H1 (cell line): ENCODE measurements around the gene PGBD5. TPM values are rescaled to one million over a fixed set of nuclear protein-coding genes. Genes with fewer than 3 reads are reported as not detected.

Source experiments
- CTCF ChIA-PET: fragments of 300-600 bp; sonication (Branson Sonifier 250); formaldehyde crosslinking; loops from one replicate; lab custom pipeline; 2021; ENCODE audit not compliant: partially characterized antibody; lab: Charles Lee
- POLR2A ChIA-PET: fragments of 300-600 bp; sonication (Branson Sonifier 250); formaldehyde crosslinking; loops from one replicate; lab custom pipeline; 2021; ENCODE audit warnings: inconsistent platforms; ENCODE audit not compliant: partially characterized antibody; lab: Charles Lee
- DNase-seq, 2 experiments: peaks; one replicate each; pipeline versions ENCODE4 v3.0.0 to v3.0.0-alpha.2; 2010 to 2022; ENCODE audit warnings: low spot score in 2 of 2, low read depth in 1 of 2, mixed read lengths in 1 of 2
- FAIRE-seq: peaks from 2 replicates; lab custom pipeline; 2011; peaks lifted over from hg19 to GRCh38; lab: Jason Lieb, UNC
- H2AFZ ChIP-seq: 2 replicates; pipeline ENCODE4 v1.8.1; 2012; ENCODE audit warnings: low read length, inconsistent platforms
- H2AK5ac ChIP-seq: 2 replicates; pipeline ENCODE4 v1.6.1; 2013; ENCODE audit warnings: low read depth, low read length
- H2BK120ac ChIP-seq: replicated peaks from 2 replicates; pipeline ENCODE3; 2013; ENCODE audit warnings: low read depth, low read length, inconsistent platforms
- H2BK12ac ChIP-seq: 2 replicates; pipeline ENCODE4 v1.6.1; 2013; ENCODE audit warnings: low read depth, low read length
- H2BK15ac ChIP-seq: 2 replicates; pipeline ENCODE4 v1.6.1; 2013; ENCODE audit warnings: low read length
- H2BK20ac ChIP-seq: 2 replicates; pipeline ENCODE4 v1.6.1; 2013; ENCODE audit warnings: low read length
- H2BK5ac ChIP-seq: 2 replicates; pipeline ENCODE4 v1.6.1; 2013; ENCODE audit warnings: low read depth, low read length
- H3K14ac ChIP-seq: 2 replicates; pipeline ENCODE4 v1.6.1; 2013; ENCODE audit warnings: inconsistent platforms; ENCODE audit not compliant: insufficient read length
- H3K18ac ChIP-seq: 2 replicates; pipeline ENCODE4 v1.6.1; 2013; ENCODE audit warnings: low read length; ENCODE audit errors: extremely low read depth
- H3K23ac ChIP-seq: 2 replicates; pipeline ENCODE4 v1.6.1; 2013; ENCODE audit warnings: inconsistent platforms; ENCODE audit not compliant: insufficient read length
- H3K23me2 ChIP-seq: 2 replicates; pipeline ENCODE4 v1.6.1; 2013; ENCODE audit warnings: low read depth, low read length
- H3K27ac ChIP-seq: 2 replicates; pipeline ENCODE4 v1.6.1; 2011; ENCODE audit warnings: low read depth, low read length, inconsistent platforms
- H3K27me3 ChIP-seq, 4 experiments: replicated peaks in 1 of 4; 1 replicate in 1 of 4; 2 replicates in 3 of 4; pipeline versions ENCODE4 v1.6.1 to v1.8.1; 2011 to 2013; ENCODE audit warnings: low read length in 3 of 4, mild to moderate bottlenecking in 3 of 4, inconsistent platforms in 2 of 4, mixed read lengths in 2 of 4, moderate library complexity in 1 of 4; ENCODE audit not compliant: control insufficient read depth in 3 of 4, insufficient read depth in 3 of 4; ENCODE audit errors: extremely low read depth in 1 of 4
- H3K36me3 ChIP-seq, 4 experiments: 2 replicates each; pipeline versions ENCODE4 v1.6.1 to v1.8.1; 2011 to 2013; ENCODE audit warnings: mild to moderate bottlenecking in 4 of 4, low read length in 3 of 4, moderate library complexity in 2 of 4, control low read depth in 1 of 4, inconsistent platforms in 1 of 4; ENCODE audit not compliant: insufficient read depth in 4 of 4, control insufficient read depth in 2 of 4
- H3K4ac ChIP-seq: replicated peaks from 2 replicates; pipeline ENCODE3; 2013; ENCODE audit warnings: low read length, low read depth, mixed read lengths, inconsistent platforms; ENCODE audit not compliant: insufficient read length
- H3K4me1 ChIP-seq, 4 experiments: replicated peaks in 1 of 4; 1 replicate in 1 of 4; 2 replicates in 3 of 4; pipeline versions ENCODE4 v1.6.1 to v1.8.1; 2011 to 2013; ENCODE audit warnings: low read length in 3 of 4, inconsistent platforms in 2 of 4, mixed read lengths in 1 of 4; ENCODE audit not compliant: insufficient read depth in 4 of 4, control insufficient read depth in 3 of 4
- H3K4me2 ChIP-seq, 2 experiments: 2 replicates each; pipeline versions ENCODE4 v1.6.1 to v1.8.1; 2011 to 2013; ENCODE audit warnings: low read depth in 2 of 2, low read length in 2 of 2, control low read depth in 1 of 2, inconsistent platforms in 1 of 2, mild to moderate bottlenecking in 1 of 2; ENCODE audit not compliant: insufficient read depth in 1 of 2
- H3K4me3 ChIP-seq, 4 experiments: fragments of 200-600, 300-600 bp in 1 of 4; sonication (generic), shearing (Covaris generic), sonication (Bioruptor Twin) in 1 of 4; 2 replicates each; pipeline versions ENCODE4 v1.5.1 to v1.8.1; 2011 to 2016; ENCODE audit warnings: low read length in 4 of 4, low read depth in 3 of 4, control low read depth in 2 of 4, inconsistent platforms in 2 of 4, mild to moderate bottlenecking in 2 of 4, mixed read lengths in 1 of 4, moderate library complexity in 1 of 4; ENCODE audit not compliant: insufficient read depth in 2 of 4; ENCODE audit errors: extremely low read depth in 1 of 4
- H3K56ac ChIP-seq: replicated peaks from 2 replicates; pipeline ENCODE3; 2013; ENCODE audit warnings: low read depth, mild to moderate bottlenecking, mixed read lengths, low read length, inconsistent platforms; ENCODE audit not compliant: insufficient read length
- H3K79me1 ChIP-seq: 2 replicates; pipeline ENCODE4 v1.6.1; 2013; ENCODE audit warnings: low read depth, low read length, control low read depth
- H3K79me2 ChIP-seq, 2 experiments: 2 replicates each; pipeline versions ENCODE4 v1.6.1 to v1.8.1; 2012 to 2013; ENCODE audit warnings: low read length in 2 of 2, mild to moderate bottlenecking in 2 of 2, inconsistent platforms in 1 of 2; ENCODE audit not compliant: insufficient read depth in 2 of 2, control insufficient read depth in 1 of 2
- H3K9ac ChIP-seq, 4 experiments: replicated peaks in 1 of 4; 1 replicate in 1 of 4; 2 replicates in 3 of 4; pipeline versions ENCODE4 v1.6.1 to v1.8.1; 2011 to 2013; ENCODE audit warnings: low read depth in 3 of 4, low read length in 3 of 4, control low read depth in 2 of 4, mild to moderate bottlenecking in 2 of 4, moderate library complexity in 2 of 4, inconsistent platforms in 1 of 4; ENCODE audit errors: extremely low read depth in 1 of 4
- H3K9me3 ChIP-seq, 2 experiments: 2 replicates each; pipeline versions ENCODE4 v1.6.1 to v1.8.1; 2012 to 2013; ENCODE audit warnings: mild to moderate bottlenecking in 2 of 2, moderate library complexity in 2 of 2, control low read depth in 1 of 2, inconsistent platforms in 1 of 2, low read depth in 1 of 2, low read length in 1 of 2, mixed read lengths in 1 of 2; ENCODE audit not compliant: insufficient read depth in 2 of 2
- H4K20me1 ChIP-seq, 2 experiments: replicated peaks in 1 of 2; 2 replicates each; pipeline versions ENCODE3 to v1.8.1; 2011 to 2013; ENCODE audit warnings: inconsistent platforms in 2 of 2, low read length in 2 of 2, mild to moderate bottlenecking in 1 of 2; ENCODE audit not compliant: insufficient read depth in 2 of 2, control insufficient read depth in 1 of 2
- H4K5ac ChIP-seq: 2 replicates; pipeline ENCODE4 v1.6.1; 2013; ENCODE audit warnings: low read length, low read depth, mixed read lengths, inconsistent platforms; ENCODE audit not compliant: insufficient read length
- H4K8ac ChIP-seq: 2 replicates; pipeline ENCODE4 v1.8.0; 2013; ENCODE audit warnings: mild to moderate bottlenecking, moderate library complexity, low read length, inconsistent platforms; ENCODE audit not compliant: insufficient read depth; ENCODE audit errors: extremely low read depth
- H4K91ac ChIP-seq: replicated peaks from 2 replicates; pipeline ENCODE3; 2013; ENCODE audit warnings: low read length, mixed read lengths, inconsistent platforms; ENCODE audit not compliant: insufficient read length
- GABPA ChIP-seq: IDR thresholded peaks from 2 replicates; pipeline ENCODE4 v1.6.1; 2011; ENCODE audit warnings: mild to moderate bottlenecking, low read length, moderate library complexity, borderline replicate concordance; ENCODE audit not compliant: insufficient read depth
- KDM4A ChIP-seq: IDR thresholded peaks from one replicate; pipeline ENCODE4 v1.7.1; 2012; ENCODE audit warnings: low read depth, mild to moderate bottlenecking, moderate library complexity, low read length, inconsistent platforms; ENCODE audit not compliant: severe bottlenecking
- PHF8 ChIP-seq: fragments of 200-600 bp; sonication (generic); conservative IDR thresholded peaks from 2 replicates; pipeline ENCODE4 v1.7.1; 2012; ENCODE audit warnings: low read depth, mild to moderate bottlenecking, inconsistent platforms, low read length, moderate library complexity
- RBBP5 ChIP-seq: IDR thresholded peaks from 2 replicates; pipeline ENCODE4 v1.7.1; 2012; ENCODE audit warnings: low read depth, mild to moderate bottlenecking, inconsistent platforms, low read length, moderate library complexity, borderline replicate concordance
- RNF2 ChIP-seq: fragments of 200-900, 300-1000 bp; sonication (generic); IDR thresholded peaks from 2 replicates; pipeline ENCODE4 v1.7.1; 2016; ENCODE audit warnings: borderline replicate concordance, low read depth, mild to moderate bottlenecking, antibody characterized with exemption, low read length; ENCODE audit not compliant: poor library complexity, severe bottlenecking; ENCODE audit errors: missing control alignments
- SAP30 ChIP-seq: fragments of 300-600 bp; sonication (generic); IDR thresholded peaks from 2 replicates; pipeline ENCODE4 v1.7.1; 2012; ENCODE audit warnings: low read length, moderate library complexity, mild to moderate bottlenecking, inconsistent platforms; ENCODE audit not compliant: insufficient read depth, insufficient replicate concordance
- WGBS, 2 experiments: shearing (Covaris generic) in 1 of 2; methylation state at CpG; one replicate each; pipeline versions ENCODE4 v1.1.6 to v1.1.7; 2013 to 2015; ENCODE audit warnings: low lambda C conversion rate in 2 of 2, mixed read lengths in 2 of 2, inconsistent platforms in 1 of 2, low coverage in 1 of 2, missing lambda C conversion rate in 1 of 2; ENCODE audit not compliant: insufficient replicate concordance in 2 of 2, insufficient coverage in 1 of 2, insufficient read length in 1 of 2; ENCODE audit errors: extremely low coverage in 1 of 2, missing lambda C conversion rate in 1 of 2; 5-methylcytosine and 5-hydroxymethylcytosine counted together
- polyA plus RNA-seq, 7 experiments: library from polyadenylated mRNA; depleted of rRNA in 3 of 7; stranded (reverse) in 5 of 7; unstranded in 2 of 7; fragments of >200 nt in 5 of 7; fragments of 200-250 nt in 2 of 7; gene quantifications; 1 replicate in 5 of 7; 2 replicates in 1 of 7; 4 replicates in 1 of 7; pipeline versions ENCODE4 v1.2.1 to v1.2.3, GENCODE V29; 2011 to 2013; ENCODE audit warnings: missing spikeins in 2 of 7, mixed read lengths in 2 of 7
- total RNA-seq: library from RNA; stranded (reverse); fragmentation: NEBNext Ultra II Directional; extraction: Animal tissue kit (Norgen Biotek cat#: 25700); gene quantifications from 2 replicates; pipeline ENCODE4 v1.2.1, GENCODE V29; 2021
- TF ChIP-seq, protein P1 (sequence below): IDR thresholded peaks from 2 replicates; pipeline ENCODE4 v1.6.1; 2011; ENCODE audit warnings: low read length, improper control_type of control experiment
- TF ChIP-seq, protein P2 (sequence below): IDR thresholded peaks from 2 replicates; pipeline ENCODE4 v1.6.1; 2012; ENCODE audit warnings: low read length, inconsistent platforms

PGBD5 gene
- total and polyA plus RNA-seq, 2 of the 8 experiments (the other 6 are each of a cell fraction or from before 2014, with no cell fraction given), result 16.3 to 18.4 TPM

DNA sequence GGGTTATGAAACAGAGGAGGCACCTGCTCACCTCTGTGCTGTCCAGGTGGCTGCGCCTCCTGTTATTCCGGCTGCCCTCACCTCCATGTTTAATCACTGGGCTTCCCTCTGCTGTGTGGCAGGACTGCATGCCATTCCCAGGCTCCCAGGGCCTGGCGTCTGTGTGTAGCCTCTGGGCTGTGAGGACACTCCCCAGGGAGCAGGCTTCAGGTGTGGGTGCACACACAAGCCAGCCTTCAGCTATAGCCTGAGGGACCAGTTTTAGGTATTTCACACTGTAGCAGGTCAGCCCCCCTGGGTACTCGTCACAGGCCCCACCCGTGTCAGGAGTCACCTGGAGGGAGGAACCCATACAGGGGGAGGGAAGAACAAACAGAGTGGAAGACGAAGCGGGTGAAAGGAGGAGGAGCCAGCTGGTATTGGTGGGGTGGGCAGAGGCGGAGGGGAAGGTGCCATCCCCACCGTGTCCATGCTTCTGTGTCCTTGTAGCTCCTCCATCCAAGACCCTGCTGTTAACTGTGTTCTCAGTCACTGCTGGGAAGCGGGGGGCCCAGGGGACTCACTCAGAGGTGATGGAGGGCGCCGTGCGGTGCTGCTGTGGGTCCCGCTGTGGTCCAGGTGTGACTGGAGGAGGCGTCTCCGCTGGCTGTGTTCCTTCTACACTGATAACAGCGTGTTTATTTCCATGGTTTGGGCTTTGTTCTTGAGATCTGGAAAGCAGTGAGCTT lies 158.6 kb downstream of the PGBD5 start:
- Histone ChIP-seq H3K9ac (no peak overlapping the region), H3K14ac (no peak overlapping the region), H3K56ac (no peak overlapping the region), H2AFZ (no peak overlapping the region), H2BK20ac (no peak overlapping the region), H2AK5ac (no peak overlapping the region), H3K23ac (no peak overlapping the region), H2BK5ac (no peak overlapping the region), H3K27me3 (no peaks in the 10 kb centered on the region), H2BK120ac (no peak overlapping the region), H3K23me2 (no peaks in the 10 kb centered on the region), H3K4me2 (no peak overlapping the region), H3K4me1 (peaks cover 0 to 5% (median 1%) of the 10 kb centered on the region in 4 experiments; a peak in 3 of 7 replicates), H2BK15ac (no peak overlapping the region), H3K79me2 (no peaks in the 10 kb centered on the region), H3K18ac (no peak overlapping the region), H4K20me1 (no peaks in the 10 kb centered on the region), H4K5ac (no peak overlapping the region), H3K36me3 (peaks cover 0 to 13% (median 11%) of the 10 kb centered on the region in 4 experiments; a peak in 6 of 8 replicates), H4K91ac (no peak overlapping the region), H4K8ac (no peak overlapping the region), H3K79me1 (no peaks in the 10 kb centered on the region; the same call in 1 of the 2 replicates), H3K4ac (no peak overlapping the region), H2BK12ac (no peak overlapping the region), H3K27ac (peak overlapping the region; percentile 4; the same call in 1 of the 2 replicates), H3K9me3 (no peaks in the 10 kb centered on the region), H3K4me3 (no peak overlapping the region)
- POLR2A ChIA-PET, result no interaction called here
- 90% methylated on average over 17 of the region's 17 CpGs; no CpG with 5 or more reads in 1 of the 2 experiments for WGBS, 2 experiments
- CTCF ChIA-PET, result interaction anchor here (0.9 to 1.7 kb wide), 13 partner anchors 8 to 615 kb away, joined by 3 to 6 read pairs (median 4); no protein-coding TSS in a partner anchor
- DNase-seq (no peak), FAIRE-seq (no peak)
- TF ChIP-seq RNF2 (no peak), RBBP5 (no peak), SAP30 (no peak), KDM4A (no peak), GABPA (no peak), PHF8 (no peak)
- TF ChIP-seq, protein P1, sequence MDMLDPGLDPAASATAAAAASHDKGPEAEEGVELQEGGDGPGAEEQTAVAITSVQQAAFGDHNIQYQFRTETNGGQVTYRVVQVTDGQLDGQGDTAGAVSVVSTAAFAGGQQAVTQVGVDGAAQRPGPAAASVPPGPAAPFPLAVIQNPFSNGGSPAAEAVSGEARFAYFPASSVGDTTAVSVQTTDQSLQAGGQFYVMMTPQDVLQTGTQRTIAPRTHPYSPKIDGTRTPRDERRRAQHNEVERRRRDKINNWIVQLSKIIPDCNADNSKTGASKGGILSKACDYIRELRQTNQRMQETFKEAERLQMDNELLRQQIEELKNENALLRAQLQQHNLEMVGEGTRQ, result no peak
- TF ChIP-seq, protein P2, sequence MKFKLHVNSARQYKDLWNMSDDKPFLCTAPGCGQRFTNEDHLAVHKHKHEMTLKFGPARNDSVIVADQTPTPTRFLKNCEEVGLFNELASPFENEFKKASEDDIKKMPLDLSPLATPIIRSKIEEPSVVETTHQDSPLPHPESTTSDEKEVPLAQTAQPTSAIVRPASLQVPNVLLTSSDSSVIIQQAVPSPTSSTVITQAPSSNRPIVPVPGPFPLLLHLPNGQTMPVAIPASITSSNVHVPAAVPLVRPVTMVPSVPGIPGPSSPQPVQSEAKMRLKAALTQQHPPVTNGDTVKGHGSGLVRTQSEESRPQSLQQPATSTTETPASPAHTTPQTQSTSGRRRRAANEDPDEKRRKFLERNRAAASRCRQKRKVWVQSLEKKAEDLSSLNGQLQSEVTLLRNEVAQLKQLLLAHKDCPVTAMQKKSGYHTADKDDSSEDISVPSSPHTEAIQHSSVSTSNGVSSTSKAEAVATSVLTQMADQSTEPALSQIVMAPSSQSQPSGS, result no peak
